HG03460 (cell line): Measurements from ENCODE around the gene ZFR.

ENCODE experiments used
- ATAC-seq: cut with Tn5 transposase; IDR thresholded peaks from one replicate; pipeline ENCODE4 v1.9.1; 2021; ENCODE audit not compliant: unreplicated experiment

Gene ZFR

GRCh38 chr5:32444431-32445286, at the start of gene ZFR:
TSS of gene ZFR (minus strand) at chr5:32444740. CDS start at chr5:32444658, 82 bp downstream.
- ATAC-seq: peak; percentile 79

- no peak for ATAC-seq
These were observed 46.5 kb upstream of the ZFR start for GRCh38 chr5:32490972-32491557.

GRCh38 chr5:32489791-32490562, 45.4 kb upstream of the ZFR start:
- ATAC-seq: peak; percentile 65

DNA sequence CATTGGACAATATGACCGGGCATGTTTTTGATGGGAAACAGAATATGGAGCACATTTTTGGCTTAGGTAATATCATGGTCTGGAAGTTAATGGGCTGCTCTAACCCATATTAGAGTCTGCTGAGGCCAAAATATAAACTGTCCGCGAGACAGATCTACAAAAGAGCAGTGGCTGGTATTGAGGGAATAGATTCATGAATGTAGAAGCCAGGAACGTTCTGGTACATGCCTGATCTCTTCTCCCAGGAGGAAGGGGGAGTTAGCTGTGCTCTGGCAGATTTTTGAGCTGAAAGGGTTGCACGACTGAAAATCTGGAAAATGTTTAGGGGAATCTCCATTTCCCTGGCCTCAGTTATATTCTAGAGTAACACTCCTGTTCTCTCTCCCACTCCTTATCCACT, 42.9 kb upstream of the ZFR start:
- ATAC-seq: no peak

- no peak for ATAC-seq
These were observed 42.5 kb upstream of the ZFR start for GRCh38 chr5:32487008-32487407.

- no peak for ATAC-seq
These were observed 37.7 kb upstream of the ZFR start for GRCh38 chr5:32482193-32482592.

DNA sequence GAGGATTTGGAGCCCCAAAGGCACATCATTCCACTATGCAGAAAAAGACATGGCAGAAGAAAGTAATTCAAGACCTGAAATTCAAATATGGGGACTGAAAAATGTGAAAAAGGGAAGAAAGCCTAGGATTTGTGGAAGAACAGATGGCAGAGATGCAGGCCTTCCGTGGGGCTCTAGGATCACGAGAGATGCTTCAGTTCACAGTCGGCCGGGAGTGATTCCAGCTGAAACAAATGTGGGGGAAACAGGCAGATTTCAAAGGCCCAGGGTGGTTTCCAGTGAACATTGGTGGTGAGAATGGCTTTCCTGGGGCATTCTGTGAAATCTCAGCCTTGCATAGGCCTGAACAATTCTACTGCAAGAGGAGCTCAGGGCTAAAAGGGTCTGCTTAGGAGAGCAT, 34.6 kb upstream of the ZFR start:
- no peak for ATAC-seq

GRCh38 chr5:32476891-32477290, 32.4 kb upstream of the ZFR start:
- no peak for ATAC-seq

- ATAC-seq: no peak
These were observed 31.0 kb upstream of the ZFR start for GRCh38 chr5:32475334-32476097.

DNA sequence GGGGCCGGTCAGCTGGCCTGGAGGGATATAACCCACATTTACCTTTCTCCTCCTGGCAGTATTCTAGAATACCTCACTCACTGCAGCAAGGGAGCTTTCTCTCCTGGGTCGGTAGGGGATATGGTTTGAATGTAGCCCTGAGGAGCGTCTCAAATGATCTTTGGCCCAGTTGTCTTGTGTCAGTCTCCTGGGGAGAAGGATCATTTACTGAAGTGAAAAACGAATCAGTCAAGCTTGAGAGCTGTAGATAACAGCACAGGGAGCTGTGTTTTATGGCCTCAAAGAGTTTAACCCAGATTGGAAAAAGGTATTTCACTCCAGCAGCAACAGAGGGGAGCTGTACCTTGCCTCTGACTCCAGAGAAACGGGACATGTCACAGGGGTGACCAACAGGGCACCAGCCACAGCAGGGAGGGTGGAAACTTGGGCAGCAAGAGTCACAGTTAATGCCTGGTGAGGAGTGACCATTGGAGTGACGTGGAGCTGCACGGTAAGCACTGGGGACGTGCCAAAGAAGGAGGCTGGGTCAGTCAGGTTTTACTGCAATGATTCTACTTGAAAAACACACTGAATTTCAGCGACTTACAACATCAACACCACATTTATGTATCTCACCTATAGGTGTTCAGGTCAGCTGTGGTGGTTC, 29.8 kb upstream of the ZFR start:
- no peak for ATAC-seq

DNA sequence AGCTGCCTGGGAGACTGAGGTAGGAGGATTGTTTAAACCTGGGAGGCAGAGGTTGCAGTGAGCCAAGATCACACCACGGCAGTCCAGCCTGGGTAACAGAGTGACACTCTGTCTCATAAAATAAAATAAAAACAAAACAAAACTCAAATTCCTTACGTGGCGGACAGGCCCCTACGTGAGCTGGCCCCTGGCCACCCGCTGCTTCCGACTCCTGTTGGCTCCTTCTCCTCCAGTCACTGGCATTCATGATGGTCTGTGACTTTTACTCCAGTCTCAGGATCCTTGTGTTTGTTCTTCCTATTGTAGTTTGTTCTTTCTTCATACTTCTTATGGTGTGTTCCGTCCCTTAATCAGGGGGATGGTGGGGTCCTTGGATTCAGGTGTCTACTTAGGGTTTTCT, 28.5 kb upstream of the ZFR start:
- ATAC-seq: no peak

- no peak for ATAC-seq
These were observed 27.2 kb upstream of the ZFR start for GRCh38 chr5:32471784-32472183.

GRCh38 chr5:32465076-32465475, 20.5 kb upstream of the ZFR start:
- no peak for ATAC-seq

DNA sequence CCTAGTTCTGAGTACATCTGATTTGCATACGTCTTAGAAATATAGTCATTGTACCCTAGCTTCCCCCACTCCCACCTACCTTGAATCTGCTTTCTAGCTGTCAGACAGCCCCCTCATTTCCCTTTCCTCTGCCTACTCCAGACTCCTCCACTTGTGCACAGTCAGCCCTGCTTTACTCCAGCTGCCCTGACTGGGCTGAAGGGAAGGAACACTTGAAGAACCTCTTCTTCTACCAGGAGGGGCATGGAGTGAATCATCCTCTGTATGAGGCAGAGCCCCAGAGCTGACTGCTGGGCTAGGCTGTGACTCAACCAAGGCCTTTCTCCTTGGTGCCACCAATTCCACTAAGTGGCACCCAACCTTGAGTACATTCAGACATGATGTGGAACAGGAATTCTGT, 18.1 kb upstream of the ZFR start:
- no peak for ATAC-seq

DNA sequence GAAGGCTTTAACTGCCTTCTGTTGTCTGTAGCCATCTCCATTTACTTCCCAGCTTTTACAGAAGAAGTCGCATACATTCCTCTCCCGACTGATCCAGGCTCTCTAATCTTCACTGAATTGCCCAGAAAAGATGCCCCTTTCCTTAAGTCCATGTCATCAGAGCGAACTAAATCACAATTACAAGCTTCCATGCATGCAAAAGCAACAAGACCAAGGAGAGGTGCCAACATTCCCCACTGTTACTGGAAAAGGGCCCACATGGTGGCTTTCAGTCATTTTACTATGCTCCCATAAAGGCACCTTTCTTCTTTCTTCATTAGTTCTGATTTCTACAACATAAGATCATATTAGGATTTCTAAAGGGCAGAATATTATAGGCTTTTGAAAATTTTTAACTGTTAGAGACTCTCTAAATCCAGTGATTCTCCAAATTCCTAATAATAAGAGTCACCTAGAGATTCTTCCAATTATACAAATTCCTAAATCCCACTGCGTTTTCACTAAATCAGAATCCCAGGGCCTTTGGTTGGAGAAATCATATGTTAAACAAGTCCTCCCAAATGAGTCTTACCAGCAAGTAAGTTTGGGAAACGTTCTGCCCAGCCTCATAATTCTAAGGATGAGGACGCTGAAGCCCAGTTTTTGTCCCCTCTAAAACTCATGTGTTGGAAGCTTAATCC, 17.0 kb upstream of the ZFR start:
- ATAC-seq: no peak

- ATAC-seq: no peak
These were observed 16.2 kb upstream of the ZFR start for GRCh38 chr5:32460702-32461101.

DNA sequence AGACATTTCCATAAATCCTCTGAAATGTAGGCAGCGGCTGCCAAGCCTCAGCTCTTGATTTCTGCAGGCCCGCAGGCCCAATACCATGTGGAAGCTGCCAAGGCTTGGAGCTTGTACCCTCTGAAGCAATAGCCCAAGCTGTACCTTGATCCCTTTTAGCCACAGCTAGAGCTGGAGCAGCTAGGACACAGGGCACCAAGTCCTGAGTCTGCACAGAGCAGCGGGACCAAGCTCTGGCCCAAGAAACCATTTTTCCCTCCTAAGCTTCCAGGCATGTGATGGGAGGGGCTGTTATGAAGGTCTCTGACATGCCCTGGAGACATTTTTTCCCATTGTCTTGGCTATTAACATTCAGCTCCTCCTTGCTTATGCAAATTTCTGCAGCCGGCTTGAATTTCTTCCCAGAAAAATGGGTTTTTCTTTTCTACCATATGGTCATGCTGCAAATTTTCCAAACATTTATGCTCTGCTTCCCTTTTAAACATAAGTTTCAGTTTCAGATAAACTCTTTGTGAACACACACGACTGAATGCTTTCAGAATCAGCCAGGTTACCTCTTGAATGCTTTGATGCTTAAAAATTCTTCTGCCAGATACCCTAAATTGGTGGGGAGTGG, 14.4 kb upstream of the ZFR start:
- no peak for ATAC-seq

DNA sequence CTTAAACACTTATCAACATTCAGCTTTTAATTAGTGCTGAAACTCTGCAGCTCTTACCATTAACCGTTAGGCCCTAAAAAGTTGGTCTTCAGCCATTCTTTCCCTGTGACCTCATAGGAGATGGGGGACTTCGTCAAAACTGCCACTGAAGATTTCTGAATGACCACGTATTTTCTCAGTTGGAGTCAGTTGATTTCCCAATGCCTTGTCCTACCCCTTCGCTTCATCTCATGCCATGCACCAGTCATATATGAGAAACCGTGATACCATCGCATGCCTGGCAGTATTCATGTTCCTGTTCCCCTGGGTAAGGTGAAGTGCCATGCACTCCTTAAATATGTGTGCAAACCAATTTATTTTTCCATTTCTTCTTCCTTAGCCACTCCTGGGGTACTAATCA, 10.8 kb upstream of the ZFR start:
- no peak for ATAC-seq

DNA sequence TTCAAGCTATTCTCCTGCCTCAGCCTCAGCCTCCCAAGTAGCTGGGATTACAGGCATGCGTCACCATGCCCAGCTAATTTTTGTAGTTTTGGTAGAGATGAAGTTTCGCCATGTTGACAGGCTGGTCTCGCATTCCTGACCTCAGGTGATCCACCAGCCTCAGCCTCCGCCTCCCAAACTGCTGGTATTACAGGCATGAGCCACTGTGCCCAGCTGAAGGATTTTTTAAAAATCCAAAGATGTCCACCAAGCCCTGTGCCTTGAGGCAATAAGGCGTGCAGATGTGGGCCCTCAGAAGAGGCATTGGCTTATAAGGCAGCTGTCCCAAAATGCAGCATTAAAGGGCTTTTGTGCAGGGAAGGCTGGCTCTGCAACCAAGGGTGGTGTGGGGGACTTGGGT, 10.3 kb upstream of the ZFR start:
- no peak for ATAC-seq

DNA sequence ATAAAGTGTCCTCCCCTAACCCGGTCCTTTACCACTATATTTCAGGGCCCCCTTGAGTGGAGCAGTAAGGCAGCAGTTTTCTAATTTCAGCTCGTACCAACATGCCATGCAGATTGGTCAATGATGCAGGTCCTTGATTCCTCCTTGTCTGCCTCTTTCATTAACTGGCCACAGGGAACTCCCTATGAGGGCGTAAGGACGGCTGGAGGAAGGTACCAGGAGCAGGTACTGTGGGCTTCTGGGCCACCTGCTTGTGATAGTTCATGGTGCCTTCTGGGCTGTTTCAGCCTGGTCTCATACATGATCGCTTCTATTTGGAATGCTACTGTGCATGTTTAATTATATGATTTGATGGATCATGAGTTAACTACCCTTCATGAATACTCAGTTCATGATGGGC, 9.4 kb upstream of the ZFR start:
- no peak for ATAC-seq
